ENCODE data around the gene ADGRB2.
A peak's percentile ranks its signal among the peaks of the same experiment; 100 is the strongest.

Gene ADGRB2

GRCh38 chr1:31745096-31745945, 18.8 kb downstream of the ADGRB2 start:
- peak; percentile 89 for ATAC-seq (ENCODE audit: insufficient read depth, low read depth)
- H3K36me3 ChIP-seq (ENCODE audit: insufficient read depth, low read length): no peaks in the 10 kb centered on the region
- H3K4me2 ChIP-seq (ENCODE audit: insufficient read depth, low read length): no peak overlapping the region

GRCh38 chr1:31744165-31744888, 19.8 kb downstream of the ADGRB2 start:
- ATAC-seq (ENCODE audit: insufficient read depth, low read depth) (no peak), DNase-seq (no peak)
- no peaks in the 10 kb centered on the region for H3K79me2 ChIP-seq (ENCODE audit: insufficient read depth, low read length)
- no peak overlapping the region for H3K4me2 ChIP-seq (ENCODE audit: insufficient read depth, low read length)
- H4K20me1 ChIP-seq (ENCODE audit: insufficient read depth, low read length): peaks cover 18% of the 10 kb centered on the region; the same call in 1 of the 2 replicates
- no peak overlapping the region for H3K27ac ChIP-seq (ENCODE audit: low read length)
- H3K36me3 ChIP-seq (ENCODE audit: insufficient read depth, low read length): no peaks in the 10 kb centered on the region
- H3K4me3 ChIP-seq (ENCODE audit: low read depth in 1 of 2, low read length in 2 of 2): no peak overlapping the region
- H2AFZ ChIP-seq (ENCODE audit: low read depth, low read length): no peak overlapping the region
- TF ChIP-seq EZH2 (IDR thresholded peaks at IDR 0.05; ENCODE audit: borderline replicate concordance, low read depth, low read length, severe bottlenecking) (no peak), CTCF (IDR thresholded peaks at IDR 0.05; ENCODE audit: borderline replicate concordance, extremely low read depth, low read length, poor library complexity, severe bottlenecking) (no peak)
- H3K9ac ChIP-seq (ENCODE audit: low read depth, low read length): no peak overlapping the region
- no peaks in the 10 kb centered on the region for H3K9me3 ChIP-seq (ENCODE audit: insufficient read depth, low read length, severe bottlenecking)
- H3K27me3 ChIP-seq (ENCODE audit: insufficient read depth, low read length, poor library complexity): no peaks in the 10 kb centered on the region
- no peaks in the 10 kb centered on the region for H3K4me1 ChIP-seq (ENCODE audit: insufficient read depth, low read length)

More at GRCh38 chr1:31745096-31745945, 18.8 kb downstream of the ADGRB2 start:
- Histone ChIP-seq H4K20me1 (ENCODE audit: insufficient read depth, low read length) (peaks cover 15% of the 10 kb centered on the region; the same call in 1 of the 2 replicates), H3K27ac (ENCODE audit: low read length) (no peak overlapping the region), H3K9ac (ENCODE audit: low read depth, low read length) (no peak overlapping the region), H3K9me3 (ENCODE audit: insufficient read depth, low read length, severe bottlenecking) (no peaks in the 10 kb centered on the region), H3K79me2 (ENCODE audit: insufficient read depth, low read length) (no peaks in the 10 kb centered on the region), H2AFZ (ENCODE audit: low read depth, low read length) (no peak overlapping the region), H3K4me3 (ENCODE audit: low read depth in 1 of 2, low read length in 2 of 2) (no peak overlapping the region), H3K4me1 (ENCODE audit: insufficient read depth, low read length) (no peaks in the 10 kb centered on the region), H3K27me3 (ENCODE audit: insufficient read depth, low read length, poor library complexity) (no peaks in the 10 kb centered on the region)
- peak; percentile 67 for DNase-seq
- TF ChIP-seq EZH2 (IDR thresholded peaks at IDR 0.05; ENCODE audit: borderline replicate concordance, low read depth, low read length, severe bottlenecking): no peak
- TF ChIP-seq CTCF (IDR thresholded peaks at IDR 0.05; ENCODE audit: borderline replicate concordance, extremely low read depth, low read length, poor library complexity, severe bottlenecking): peak; percentile 79

- no peak for TF ChIP-seq CTCF (IDR thresholded peaks at IDR 0.05; ENCODE audit: borderline replicate concordance, extremely low read depth, low read length, poor library complexity, severe bottlenecking)
- TF ChIP-seq EZH2 (IDR thresholded peaks at IDR 0.05; ENCODE audit: borderline replicate concordance, low read depth, low read length, severe bottlenecking): no peak
- Histone ChIP-seq H3K79me2 (ENCODE audit: insufficient read depth, low read length) (no peaks in the 10 kb centered on the region), H3K9me3 (ENCODE audit: insufficient read depth, low read length, severe bottlenecking) (no peaks in the 10 kb centered on the region), H3K27me3 (ENCODE audit: insufficient read depth, low read length, poor library complexity) (no peaks in the 10 kb centered on the region), H2AFZ (ENCODE audit: low read depth, low read length) (no peak overlapping the region), H3K9ac (ENCODE audit: low read depth, low read length) (no peak overlapping the region), H4K20me1 (ENCODE audit: insufficient read depth, low read length) (peaks cover 16% of the 10 kb centered on the region; the same call in 1 of the 2 replicates), H3K4me2 (ENCODE audit: insufficient read depth, low read length) (no peak overlapping the region), H3K4me3 (ENCODE audit: low read depth in 1 of 2, low read length in 2 of 2) (no peak overlapping the region), H3K36me3 (ENCODE audit: insufficient read depth, low read length) (no peaks in the 10 kb centered on the region), H3K4me1 (ENCODE audit: insufficient read depth, low read length) (no peaks in the 10 kb centered on the region), H3K27ac (ENCODE audit: low read length) (no peak overlapping the region)
- ATAC-seq (ENCODE audit: insufficient read depth, low read depth) (no peak), DNase-seq (no peak)
Observed at GRCh38 chr1:31742462-31743212, 21.5 kb downstream of the ADGRB2 start.

Measured in DND-41 (cell line).